Dermis lymphatic vessel endothelial cell (primary cell): ENCODE measurements around the gene ZCCHC4. TPM values are rescaled to one million over a fixed set of nuclear protein-coding genes. Genes with fewer than 3 reads are reported as not detected.

ENCODE experiments used
- total RNA-seq: library from RNA; depleted of rRNA; stranded (reverse); fragments of >200 nt; gene quantifications from 2 replicates; pipeline ENCODE4 v1.2.1, GENCODE V29; 2014

The ZCCHC4 gene, protein sequence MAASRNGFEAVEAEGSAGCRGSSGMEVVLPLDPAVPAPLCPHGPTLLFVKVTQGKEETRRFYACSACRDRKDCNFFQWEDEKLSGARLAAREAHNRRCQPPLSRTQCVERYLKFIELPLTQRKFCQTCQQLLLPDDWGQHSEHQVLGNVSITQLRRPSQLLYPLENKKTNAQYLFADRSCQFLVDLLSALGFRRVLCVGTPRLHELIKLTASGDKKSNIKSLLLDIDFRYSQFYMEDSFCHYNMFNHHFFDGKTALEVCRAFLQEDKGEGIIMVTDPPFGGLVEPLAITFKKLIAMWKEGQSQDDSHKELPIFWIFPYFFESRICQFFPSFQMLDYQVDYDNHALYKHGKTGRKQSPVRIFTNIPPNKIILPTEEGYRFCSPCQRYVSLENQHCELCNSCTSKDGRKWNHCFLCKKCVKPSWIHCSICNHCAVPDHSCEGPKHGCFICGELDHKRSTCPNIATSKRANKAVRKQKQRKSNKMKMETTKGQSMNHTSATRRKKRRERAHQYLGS
- total RNA-seq, result 5.9 and 6.9 TPM in 2 replicates

DNA sequence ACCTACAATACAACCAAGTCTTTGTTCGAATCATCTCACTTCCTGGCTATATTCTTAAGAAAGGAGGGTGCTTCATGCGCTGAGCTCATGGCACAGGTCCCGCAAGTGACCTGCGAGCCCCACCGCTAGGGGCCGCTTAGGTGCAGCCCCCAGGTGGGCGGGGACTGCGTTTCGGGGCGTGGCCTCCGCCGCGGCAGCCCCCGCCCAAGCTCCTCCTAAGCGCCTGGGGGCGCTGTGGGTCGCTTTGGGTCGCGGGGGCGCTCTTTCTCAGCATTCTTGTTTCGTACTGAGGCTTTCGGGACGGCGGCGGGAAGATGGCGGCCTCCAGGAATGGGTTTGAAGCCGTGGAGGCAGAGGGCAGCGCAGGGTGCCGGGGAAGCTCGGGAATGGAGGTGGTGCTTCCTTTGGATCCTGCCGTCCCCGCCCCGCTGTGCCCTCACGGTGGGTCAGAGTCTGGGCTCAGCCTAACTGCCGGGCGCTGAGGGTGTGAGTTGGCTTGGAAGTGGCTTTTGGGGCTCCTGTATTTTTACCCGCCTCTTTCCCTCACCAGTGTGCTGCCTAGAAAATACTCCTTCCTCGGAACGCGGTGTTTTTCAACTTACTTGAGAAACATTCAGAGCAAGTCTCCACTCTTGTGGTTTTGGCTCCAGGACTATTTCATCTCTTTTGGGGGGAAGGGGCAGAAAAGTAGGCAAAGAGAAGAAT lies at the start of gene ZCCHC4:
Gene ZCCHC4, plus strand, starts transcription at position 279 of the 705 bp plus-strand sequence. Its CDS starts 36 bp downstream, at position 315.

DNA sequence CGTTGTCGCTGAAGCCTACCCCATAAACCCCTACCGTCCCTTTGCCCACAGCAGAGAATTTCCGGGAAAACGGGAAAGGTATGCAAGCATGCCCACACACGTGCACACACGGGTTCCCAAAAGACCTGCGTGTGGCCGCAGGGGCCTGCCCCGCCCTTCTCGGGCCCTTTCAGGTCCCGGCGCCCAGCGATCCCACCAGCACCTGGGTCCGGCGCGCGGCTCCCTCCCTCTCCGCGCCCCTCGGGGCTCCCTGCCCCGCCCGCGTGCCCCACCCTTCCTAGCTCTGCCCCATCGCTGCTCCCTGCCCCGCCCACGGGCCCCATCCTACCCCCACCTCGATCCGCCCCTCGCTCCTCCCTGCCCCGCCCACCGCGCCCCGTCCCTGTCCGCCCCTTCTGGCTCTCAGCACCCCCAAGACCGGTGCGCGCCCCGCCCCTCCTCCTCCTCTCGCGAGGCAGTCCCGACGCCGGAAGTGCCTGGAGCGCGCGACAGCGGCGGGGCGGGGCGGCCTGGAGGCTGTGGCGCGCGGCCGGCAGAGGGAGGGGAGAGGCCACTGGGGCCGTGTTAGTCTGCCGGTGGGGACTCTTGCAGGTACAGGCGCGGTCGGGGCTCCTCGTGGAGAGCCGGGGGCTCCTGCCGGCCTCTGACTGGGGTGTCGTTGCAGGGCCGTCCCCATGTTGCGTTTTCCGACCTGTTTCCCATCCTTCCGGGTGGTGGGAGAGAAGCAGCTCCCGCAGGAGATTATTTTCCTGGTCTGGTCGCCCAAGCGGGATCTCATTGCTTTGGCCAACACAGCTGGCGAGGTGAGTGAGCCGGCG lies 64.4 kb downstream of the ZCCHC4 start, which contains the start of gene ANAPC4:
Gene ANAPC4, plus strand, starts transcription at position 510 of the 818 bp plus-strand sequence. Its CDS starts 165 bp downstream, at position 675.

Other genes with a start within 250 kb of the ZCCHC4 start
- 8.8 and 10.0 TPM in 2 replicates for gene SEPSECS, start 152.3 kb upstream of the ZCCHC4 start, total RNA-seq
- gene PI4K2B, start 78.7 kb upstream of the ZCCHC4 start, total RNA-seq, result 21.4 and 27.2 TPM in 2 replicates
- gene ANAPC4, start 64.5 kb downstream of the ZCCHC4 start, total RNA-seq, result 23.5 and 30.9 TPM in 2 replicates